HL-60 (cell line): ENCODE measurements around the gene CNIH3.

Source experiments
- DNase-seq, 2 experiments: peaks; one replicate each; pipeline ENCODE4 v3.0.0-alpha.2; 2010 to 2020; ENCODE audit warnings: low read depth in 1 of 2, low spot score in 1 of 2
- H3K27ac ChIP-seq: fragments of 250-450 bp; sonication (Bioruptor Pico); replicated peaks from 2 replicates; pipeline ENCODE4 v1.5.1; 2020; ENCODE audit warnings: mild to moderate bottlenecking, moderate library complexity
- H3K27me3 ChIP-seq: fragments of 250-450 bp; sonication (Bioruptor Pico); 2 replicates; pipeline ENCODE4 v1.5.1; 2021; ENCODE audit warnings: mild to moderate bottlenecking, moderate library complexity; ENCODE audit not compliant: insufficient read depth, poor library complexity, severe bottlenecking
- H3K4me3 ChIP-seq: replicated peaks from 2 replicates; pipeline ENCODE4 v1.5.1; 2011; ENCODE audit warnings: mild to moderate bottlenecking, control low read depth, low read length; ENCODE audit not compliant: insufficient read depth
- CTCF ChIP-seq: IDR thresholded peaks from one replicate; pipeline ENCODE4 v1.5.1; 2011; ENCODE audit warnings: low read length, control low read depth, inconsistent platforms; ENCODE audit not compliant: insufficient read depth
- GABPA ChIP-seq: IDR thresholded peaks from 2 replicates; pipeline ENCODE4 v1.6.1; 2012; ENCODE audit warnings: low read depth
- POLR2AphosphoS5 ChIP-seq: IDR thresholded peaks from 2 replicates; pipeline ENCODE4 v1.6.1; 2012; ENCODE audit warnings: low read depth
- REST ChIP-seq: IDR thresholded peaks from 2 replicates; pipeline ENCODE4 v1.6.1; 2012; ENCODE audit warnings: low read depth; ENCODE audit not compliant: insufficient replicate concordance
- SPI1 ChIP-seq: IDR thresholded peaks from 2 replicates; pipeline ENCODE4 v1.6.1; 2012; ENCODE audit warnings: low read depth, mild to moderate bottlenecking, borderline replicate concordance

Gene CNIH3

DNA sequence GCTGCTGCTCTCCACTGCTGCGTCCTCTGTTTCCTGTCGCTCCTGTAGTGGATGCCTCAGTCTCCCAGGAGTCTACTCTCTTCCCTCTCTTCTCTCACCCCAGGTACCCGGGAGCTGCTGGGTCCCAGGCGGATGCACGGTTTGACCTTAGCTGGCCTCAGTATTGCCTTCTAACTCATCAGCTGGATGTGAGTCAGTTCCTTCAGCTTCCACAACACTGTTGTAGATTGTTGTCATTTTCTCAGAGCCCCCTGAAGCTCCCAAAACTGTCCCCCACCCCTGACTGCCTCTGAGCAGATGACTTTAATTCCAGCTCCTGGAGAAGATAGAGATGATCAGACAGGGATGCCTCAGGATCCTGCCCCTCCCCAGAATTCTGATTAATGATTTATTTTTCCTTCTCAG lies 7.2 kb downstream of the CNIH3 start:
- no peak for DNase-seq
- Histone ChIP-seq H3K27ac (no peak overlapping the region), H3K27me3 (peaks cover 21% of the 10 kb centered on the region), H3K4me3 (no peak overlapping the region)
- TF ChIP-seq CTCF, result no peak
- TF ChIP-seq POLR2AphosphoS5, result no peak
- TF ChIP-seq SPI1, result no peak
- no peak for TF ChIP-seq REST
- no peak for TF ChIP-seq GABPA

DNA sequence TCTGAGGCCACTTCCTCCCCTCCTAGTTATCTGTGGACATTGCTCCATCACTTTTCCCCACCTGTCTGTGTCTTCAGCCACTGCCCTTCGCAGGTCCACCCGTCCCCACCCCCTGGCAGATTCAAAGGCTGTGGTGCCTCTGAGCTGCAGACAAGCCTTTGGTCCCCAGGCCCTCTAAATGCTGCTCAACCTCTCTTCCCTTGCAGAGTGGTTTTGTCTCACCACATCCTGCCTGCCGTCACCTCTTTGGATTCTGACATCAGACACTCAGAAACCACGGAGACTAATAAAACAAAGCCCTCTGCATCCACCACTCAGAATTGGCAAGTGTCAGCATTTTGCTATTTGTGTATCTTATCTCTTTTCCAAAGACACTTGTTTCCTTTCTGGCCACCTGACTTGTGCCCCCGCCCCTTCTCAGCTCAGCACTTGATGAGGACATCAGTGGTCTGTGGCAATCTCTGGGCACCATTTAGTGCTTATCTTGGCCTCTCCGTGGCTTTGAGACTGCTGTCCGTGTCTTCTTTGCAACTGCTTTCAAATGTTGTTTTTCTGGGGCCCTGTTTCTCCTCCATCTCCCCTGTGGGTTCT lies 7.7 kb downstream of the CNIH3 start:
- Histone ChIP-seq H3K27ac (no peak overlapping the region), H3K4me3 (no peak overlapping the region), H3K27me3 (peaks cover 15% of the 10 kb centered on the region)
- TF ChIP-seq SPI1 (no peak; the same call in 1 of the 2 replicates), REST (no peak), GABPA (no peak), POLR2AphosphoS5 (no peak; the same call in 1 of the 2 replicates), CTCF (no peak)
- peak in 1 of 2 experiments; percentile 63 for DNase-seq

DNA sequence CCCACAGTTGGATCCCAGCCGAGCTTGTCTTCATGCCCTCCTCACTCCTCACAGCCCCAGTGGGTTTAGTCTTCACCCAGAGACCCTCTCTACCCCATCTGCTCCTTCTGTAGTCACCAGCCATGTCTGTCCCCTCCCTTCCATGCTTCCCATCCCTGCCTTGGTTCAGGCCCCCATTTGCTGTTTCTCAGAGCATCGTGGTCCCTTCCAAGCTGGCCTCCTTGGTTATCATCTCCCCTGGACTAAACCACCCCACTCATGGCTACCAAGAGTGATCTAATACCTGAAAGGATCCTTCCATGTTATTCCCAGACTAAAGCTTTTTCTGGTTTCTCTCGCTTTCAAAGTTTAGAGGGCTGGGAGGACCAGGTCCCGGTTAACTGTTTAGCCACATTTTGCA lies 8.3 kb downstream of the CNIH3 start:
- peaks cover 9% of the 10 kb centered on the region for H3K27me3 ChIP-seq
- no peak for TF ChIP-seq POLR2AphosphoS5
- no peak for TF ChIP-seq GABPA
- H3K27ac ChIP-seq, result no peak overlapping the region
- H3K4me3 ChIP-seq, result no peak overlapping the region
- DNase-seq, result no peak

GRCh38 chr1:224626042-224626441 lies 9.9 kb downstream of the CNIH3 start:
- H3K27ac ChIP-seq, result no peak overlapping the region
- TF ChIP-seq POLR2AphosphoS5 (no peak), CTCF (no peak), GABPA (no peak), SPI1 (no peak), REST (no peak)
- no peaks in the 10 kb centered on the region for H3K27me3 ChIP-seq
- H3K4me3 ChIP-seq, result no peak overlapping the region
- no peak for DNase-seq
